ENCODE results near the gene INO80C.
A peak's percentile ranks its signal among the peaks of the same experiment; 100 is the strongest.

The INO80C gene

DNA sequence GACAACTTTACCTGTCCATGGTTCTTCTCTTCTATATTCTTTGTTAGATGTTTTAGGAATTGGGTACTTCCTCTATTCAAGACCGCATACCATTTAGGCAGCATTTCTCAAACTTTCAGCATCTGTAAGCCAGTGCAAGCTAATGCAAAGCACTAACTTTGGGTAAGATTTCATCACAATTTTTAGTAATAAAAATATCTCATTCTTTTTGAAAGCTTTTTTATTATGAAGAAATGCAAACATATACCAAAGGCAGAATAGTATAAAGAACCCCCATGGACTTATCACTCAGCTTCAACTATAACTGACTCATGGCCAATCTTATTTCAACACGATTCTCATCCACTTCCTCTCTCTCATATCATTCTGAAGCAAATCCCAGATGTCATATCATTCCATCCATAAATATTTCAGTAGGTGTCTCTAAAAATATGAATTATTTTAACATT, 32.9 kb downstream of the INO80C start:
- no peak overlapping the region for H3K4me3 ChIP-seq (replicated peaks; ENCODE audit: low read depth, low read length)

DNA sequence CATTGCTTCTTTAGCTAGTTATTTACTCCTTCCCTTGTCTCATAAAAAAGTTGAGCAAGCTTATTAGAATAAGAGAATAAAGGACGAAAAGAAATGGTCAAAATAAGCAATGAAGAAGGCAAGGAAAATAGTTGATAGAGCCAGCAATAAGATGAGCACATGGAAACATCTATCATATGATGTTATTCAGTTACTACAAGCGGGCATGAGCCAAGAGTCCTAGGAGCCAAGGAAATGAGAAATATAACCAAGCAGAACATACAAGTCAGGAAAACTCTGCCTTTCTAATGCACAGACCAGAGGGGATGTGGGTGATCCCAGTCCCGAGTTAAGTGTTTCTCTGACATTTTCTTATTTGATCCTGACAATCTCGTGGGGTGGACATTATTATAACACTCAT, 33.9 kb downstream of the INO80C start:
- no peak overlapping the region for H3K4me3 ChIP-seq (replicated peaks; ENCODE audit: low read depth, low read length)
- TF ChIP-seq, protein P1, sequence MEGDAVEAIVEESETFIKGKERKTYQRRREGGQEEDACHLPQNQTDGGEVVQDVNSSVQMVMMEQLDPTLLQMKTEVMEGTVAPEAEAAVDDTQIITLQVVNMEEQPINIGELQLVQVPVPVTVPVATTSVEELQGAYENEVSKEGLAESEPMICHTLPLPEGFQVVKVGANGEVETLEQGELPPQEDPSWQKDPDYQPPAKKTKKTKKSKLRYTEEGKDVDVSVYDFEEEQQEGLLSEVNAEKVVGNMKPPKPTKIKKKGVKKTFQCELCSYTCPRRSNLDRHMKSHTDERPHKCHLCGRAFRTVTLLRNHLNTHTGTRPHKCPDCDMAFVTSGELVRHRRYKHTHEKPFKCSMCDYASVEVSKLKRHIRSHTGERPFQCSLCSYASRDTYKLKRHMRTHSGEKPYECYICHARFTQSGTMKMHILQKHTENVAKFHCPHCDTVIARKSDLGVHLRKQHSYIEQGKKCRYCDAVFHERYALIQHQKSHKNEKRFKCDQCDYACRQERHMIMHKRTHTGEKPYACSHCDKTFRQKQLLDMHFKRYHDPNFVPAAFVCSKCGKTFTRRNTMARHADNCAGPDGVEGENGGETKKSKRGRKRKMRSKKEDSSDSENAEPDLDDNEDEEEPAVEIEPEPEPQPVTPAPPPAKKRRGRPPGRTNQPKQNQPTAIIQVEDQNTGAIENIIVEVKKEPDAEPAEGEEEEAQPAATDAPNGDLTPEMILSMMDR (IDR thresholded peaks at IDR 0.05; ENCODE audit: low read depth, low read length, missing control alignments): no peak
- DNase-seq (ENCODE audit: extremely low read depth, low read depth): no peak

More for the DNA sequence above, 32.9 kb downstream of the INO80C start:
- DNase-seq (ENCODE audit: extremely low read depth, low read depth): no peak
- TF ChIP-seq, protein P1 (IDR thresholded peaks at IDR 0.05; ENCODE audit: low read depth, low read length, missing control alignments): no peak

DNA sequence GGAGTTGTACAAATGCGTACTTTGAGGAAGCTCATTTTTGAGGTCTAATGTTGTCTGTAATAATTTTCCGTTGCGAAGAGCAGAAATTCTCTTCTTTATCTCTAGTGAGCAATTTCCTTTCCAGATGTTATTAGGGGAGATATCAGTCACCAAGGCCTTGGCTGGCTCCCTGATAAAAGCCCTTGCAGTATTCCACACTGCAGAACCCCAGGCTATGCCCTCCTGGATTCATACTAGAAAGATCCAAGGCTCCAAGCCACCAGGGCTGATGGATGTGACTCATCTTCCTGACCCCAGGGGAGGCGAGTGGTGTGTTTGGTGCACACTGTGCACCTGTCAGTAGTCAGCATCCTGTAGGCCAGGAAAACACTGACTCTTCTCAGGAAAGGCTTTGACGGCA, 34.7 kb downstream of the INO80C start:
- H3K4me3 ChIP-seq (replicated peaks; ENCODE audit: low read depth, low read length): no peak overlapping the region
- no peak for DNase-seq (ENCODE audit: extremely low read depth, low read depth)
- TF ChIP-seq, protein P1 (IDR thresholded peaks at IDR 0.05; ENCODE audit: low read depth, low read length, missing control alignments): no peak

DNA sequence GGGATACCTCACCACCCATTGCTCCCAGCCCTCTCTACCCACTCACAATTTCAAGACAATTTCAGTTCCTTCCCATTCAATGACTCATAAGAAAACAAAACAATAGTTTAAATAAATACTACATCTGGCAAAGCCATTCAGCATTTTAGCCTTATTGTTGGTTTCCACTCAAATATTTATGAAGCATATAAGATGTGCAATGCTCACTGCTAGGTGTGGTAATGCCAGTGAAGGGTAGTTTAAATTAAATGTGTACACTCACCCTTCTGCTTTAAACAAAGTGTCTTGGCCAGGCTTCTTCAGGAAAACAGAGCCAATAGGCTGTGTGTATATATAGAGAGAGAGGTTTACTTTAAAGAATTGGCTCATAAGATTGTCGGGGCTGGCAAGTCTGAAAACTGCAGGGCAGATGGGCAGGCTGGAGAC, 37.0 kb downstream of the INO80C start:
- TF ChIP-seq, protein P1 (IDR thresholded peaks at IDR 0.05; ENCODE audit: low read depth, low read length, missing control alignments): no peak

DNA sequence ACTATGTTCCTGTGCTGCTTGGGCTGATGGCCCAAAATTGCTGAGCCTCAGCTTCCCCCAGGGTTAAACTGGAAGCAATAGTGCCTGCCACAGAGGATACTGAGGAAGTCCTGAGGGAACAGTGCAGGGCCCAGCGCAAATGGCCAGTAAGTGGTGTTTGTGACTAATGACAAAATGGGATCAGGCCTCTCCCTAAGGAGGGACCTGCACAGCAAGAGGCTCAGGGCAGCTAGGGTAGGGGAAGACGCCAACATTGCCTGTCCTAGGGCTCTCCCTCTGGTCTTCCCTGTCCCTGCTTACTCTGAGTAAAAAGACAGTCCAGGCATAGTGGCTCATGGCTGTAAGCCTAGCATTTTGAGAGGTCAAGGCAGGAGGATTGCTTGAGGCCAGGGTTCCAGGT, 37.8 kb downstream of the INO80C start:
- no peak overlapping the region for H3K4me3 ChIP-seq (replicated peaks; ENCODE audit: low read depth, low read length)
- TF ChIP-seq, protein P1 (IDR thresholded peaks at IDR 0.05; ENCODE audit: low read depth, low read length, missing control alignments): no peak

More for the DNA sequence above, 37.0 kb downstream of the INO80C start:
- peak; percentile 26 for DNase-seq (ENCODE audit: extremely low read depth, low read depth)
- no peak overlapping the region for H3K4me3 ChIP-seq (replicated peaks; ENCODE audit: low read depth, low read length)

DNA sequence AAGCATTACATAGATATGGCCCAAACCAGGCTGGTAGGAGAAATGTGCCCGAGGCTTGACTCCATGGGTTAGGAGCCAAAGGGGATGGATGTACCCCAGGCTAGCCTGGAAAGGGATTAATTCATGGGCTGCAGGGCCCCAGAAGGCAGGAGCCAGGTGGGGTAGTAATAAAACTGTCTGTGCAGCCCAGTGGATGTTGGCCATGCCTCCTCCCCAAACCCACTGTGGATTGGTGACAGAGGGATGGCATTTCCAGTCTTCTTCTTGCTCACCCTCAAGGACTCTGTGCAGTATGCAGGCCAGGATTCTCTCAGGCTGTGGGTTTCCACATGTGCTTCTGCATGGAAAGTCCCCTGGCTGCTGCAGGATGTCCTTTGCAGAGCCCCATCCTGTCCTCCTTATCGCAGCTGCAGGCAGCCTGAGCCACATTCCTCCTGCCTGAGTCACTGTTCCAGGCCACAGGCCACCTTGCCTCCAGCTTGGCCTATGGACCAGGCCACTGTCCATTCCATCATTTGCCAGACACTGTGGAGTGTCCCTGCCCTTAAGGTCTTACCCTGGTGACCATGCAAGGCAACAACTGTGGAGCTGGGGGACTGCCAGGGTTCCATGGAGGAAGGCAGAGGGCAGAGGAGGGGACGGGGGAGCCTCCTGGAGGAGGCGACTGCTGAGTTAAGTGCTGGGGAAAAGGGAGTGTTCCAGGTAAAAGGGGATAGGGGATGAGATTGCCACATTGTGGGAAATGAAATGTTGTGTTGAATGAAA, 38.9 kb downstream of the INO80C start:
- TF ChIP-seq, protein P1 (IDR thresholded peaks at IDR 0.05; ENCODE audit: low read depth, low read length, missing control alignments): no peak
- DNase-seq (ENCODE audit: extremely low read depth, low read depth): peak; percentile 70

More for the DNA sequence above, 37.8 kb downstream of the INO80C start:
- no peak for DNase-seq (ENCODE audit: extremely low read depth, low read depth)

More for the DNA sequence above, 38.9 kb downstream of the INO80C start:
- H3K4me3 ChIP-seq (replicated peaks; ENCODE audit: low read depth, low read length): no peak overlapping the region
